GM18519 (cell line): ENCODE data around the gene RAP1GAP2.
A peak's percentile ranks its signal among the peaks of the same experiment; 100 is the strongest.
"Not testable (repeated sequence)": the region's sequence is repeated elsewhere in the genome, so short reads cannot be mapped to it uniquely, and the experiment has no call there.

Experiments used
- ATAC-seq: cut with Tn5 transposase; IDR thresholded peaks from one replicate; pipeline ENCODE4 v1.9.1; 2021; ENCODE audit warnings: mild to moderate bottlenecking, moderate library complexity; ENCODE audit not compliant: unreplicated experiment, low FRiP score

The RAP1GAP2 gene

GRCh38 chr17:2989855-2990254, 193.6 kb downstream of the RAP1GAP2 start:
- ATAC-seq = no peak

GRCh38 chr17:2990396-2990795, 194.2 kb downstream of the RAP1GAP2 start:
- ATAC-seq = no peak

GRCh38 chr17:2991396-2992180, 195.3 kb downstream of the RAP1GAP2 start:
- not testable (repeated sequence) for ATAC-seq

GRCh38 chr17:2994441-2994840, 198.2 kb downstream of the RAP1GAP2 start:
- ATAC-seq = no peak

GRCh38 chr17:2995377-2995776, 199.1 kb downstream of the RAP1GAP2 start:
- ATAC-seq = no peak

- no peak for ATAC-seq
Measured at GRCh38 chr17:2995886-2996809, 199.9 kb downstream of the RAP1GAP2 start.

- no peak for ATAC-seq
Measured at GRCh38 chr17:2996810-2997670, 200.8 kb downstream of the RAP1GAP2 start.

GRCh38 chr17:2998469-2998901, 202.2 kb downstream of the RAP1GAP2 start:
- ATAC-seq = not testable (repeated sequence)

GRCh38 chr17:3002538-3003295, 206.5 kb downstream of the RAP1GAP2 start:
- peak; percentile 50 for ATAC-seq

GRCh38 chr17:3003296-3004149, 207.3 kb downstream of the RAP1GAP2 start:
- ATAC-seq = no peak

- no peak for ATAC-seq
Measured at GRCh38 chr17:3004150-3004801, 208.0 kb downstream of the RAP1GAP2 start.

- ATAC-seq = no peak
Measured at GRCh38 chr17:3004925-3005324, 208.7 kb downstream of the RAP1GAP2 start.

- no peak for ATAC-seq
Measured at GRCh38 chr17:3005696-3006095, 209.5 kb downstream of the RAP1GAP2 start.

GRCh38 chr17:3006801-3007200, 210.6 kb downstream of the RAP1GAP2 start:
- no peak for ATAC-seq

- no peak for ATAC-seq
Measured at GRCh38 chr17:3007651-3008121, 211.4 kb downstream of the RAP1GAP2 start.

GRCh38 chr17:3008336-3009288, 212.4 kb downstream of the RAP1GAP2 start:
- no peak for ATAC-seq

GRCh38 chr17:3009411-3009920, 213.2 kb downstream of the RAP1GAP2 start:
- no peak for ATAC-seq
